GM18526 (cell line): ENCODE results near the gene ACTMAP.

Experiments used
- POLR2A ChIP-seq: IDR thresholded peaks from 3 replicates; pipeline ENCODE4 v1.6.1; 2011; ENCODE audit not compliant: insufficient read length; ENCODE audit errors: extremely low read depth

Gene ACTMAP

GRCh38 chr19:40777937-40778705, 27.8 kb upstream of the ACTMAP start, which contains the start of gene RAB4B:
Gene RAB4B (plus strand): TSS chr19:40778247. CDS start chr19:40778376, 129 bp downstream.
- peak; percentile 48 for TF ChIP-seq POLR2A

- no peak for TF ChIP-seq POLR2A
These were observed 27.3 kb upstream of the ACTMAP start for GRCh38 chr19:40777645-40777936.

GRCh38 chr19:40776932-40777644, 26.8 kb upstream of the ACTMAP start:
- TF ChIP-seq POLR2A, result no peak

- TF ChIP-seq POLR2A, result no peak
These were observed 26.1 kb upstream of the ACTMAP start for GRCh38 chr19:40776364-40776763.

- TF ChIP-seq POLR2A, result no peak
These were observed 25.4 kb upstream of the ACTMAP start for GRCh38 chr19:40775632-40776022.

GRCh38 chr19:40774916-40775631, 24.8 kb upstream of the ACTMAP start, which contains the start of gene MIA:
Gene MIA (plus strand): TSS chr19:40775521. CDS start chr19:40775543, 22 bp downstream.
- TF ChIP-seq POLR2A, result no peak

GRCh38 chr19:40768869-40769268, 18.6 kb upstream of the ACTMAP start:
- no peak for TF ChIP-seq POLR2A

GRCh38 chr19:40763963-40764362, 13.7 kb upstream of the ACTMAP start:
- TF ChIP-seq POLR2A, result no peak

- TF ChIP-seq POLR2A, result no peak
These were observed 13.2 kb upstream of the ACTMAP start for GRCh38 chr19:40763526-40763925.

- TF ChIP-seq POLR2A, result no peak
These were observed 12.6 kb upstream of the ACTMAP start for GRCh38 chr19:40762754-40763470.

GRCh38 chr19:40759352-40759751, 9.1 kb upstream of the ACTMAP start:
- no peak for TF ChIP-seq POLR2A

GRCh38 chr19:40758491-40758890, 8.2 kb upstream of the ACTMAP start:
- TF ChIP-seq POLR2A, result no peak

GRCh38 chr19:40756502-40757110, 6.3 kb upstream of the ACTMAP start:
- TF ChIP-seq POLR2A, result no peak

GRCh38 chr19:40755791-40756190, 5.5 kb upstream of the ACTMAP start:
- no peak for TF ChIP-seq POLR2A

- TF ChIP-seq POLR2A, result no peak
These were observed 5.0 kb upstream of the ACTMAP start for GRCh38 chr19:40755248-40755624.

- TF ChIP-seq POLR2A, result no peak
These were observed 4.5 kb upstream of the ACTMAP start for GRCh38 chr19:40754611-40755247.
